IPS-11a (cell line): ENCODE results near the gene PTPRM.

Experiments used
- H3K4me3 ChIP-seq: one replicate; pipeline ENCODE4 v1.5.1; 2013; ENCODE audit warnings: low read depth, low read length, control low read depth

PTPRM gene

DNA sequence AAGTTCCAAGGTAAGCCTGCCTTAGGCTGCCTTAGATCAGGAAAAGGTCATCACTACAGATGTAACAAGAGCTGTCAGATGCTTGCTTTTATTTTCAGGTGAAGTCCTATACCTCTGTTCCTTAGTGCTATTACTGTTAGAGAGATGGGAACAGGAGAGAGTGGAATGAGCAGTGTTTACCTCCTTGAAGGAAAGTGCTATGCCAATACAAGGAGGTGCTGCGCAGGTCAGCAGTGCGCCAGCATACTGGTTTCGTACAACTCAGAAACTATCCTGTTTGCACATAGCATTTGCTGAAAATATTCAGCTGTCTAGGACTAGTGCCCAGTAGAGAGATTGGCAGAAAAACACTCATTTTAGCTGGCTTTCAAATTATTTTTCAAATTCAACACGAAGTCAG, 629.1 kb downstream of the PTPRM start:
- H3K4me3 ChIP-seq, result no peak overlapping the region

DNA sequence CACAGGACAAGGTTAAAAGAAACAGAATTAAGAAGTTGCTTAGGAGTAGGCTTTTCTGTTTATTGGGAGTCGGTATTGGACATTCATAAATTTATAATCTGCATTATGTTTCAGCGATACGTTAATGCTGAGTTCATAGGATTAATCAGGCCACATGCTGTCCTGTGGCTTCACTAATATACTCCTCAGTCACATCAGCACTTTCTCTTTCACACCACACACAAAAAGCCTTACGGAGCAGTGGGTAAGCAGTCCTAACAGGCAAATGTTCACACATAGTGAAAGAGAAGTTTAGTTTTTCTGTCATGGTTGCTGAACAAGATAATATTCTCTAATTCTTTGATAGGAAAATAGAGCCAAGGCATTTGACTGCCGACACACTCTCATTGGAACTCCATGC, 630.4 kb downstream of the PTPRM start:
- no peak overlapping the region for H3K4me3 ChIP-seq

DNA sequence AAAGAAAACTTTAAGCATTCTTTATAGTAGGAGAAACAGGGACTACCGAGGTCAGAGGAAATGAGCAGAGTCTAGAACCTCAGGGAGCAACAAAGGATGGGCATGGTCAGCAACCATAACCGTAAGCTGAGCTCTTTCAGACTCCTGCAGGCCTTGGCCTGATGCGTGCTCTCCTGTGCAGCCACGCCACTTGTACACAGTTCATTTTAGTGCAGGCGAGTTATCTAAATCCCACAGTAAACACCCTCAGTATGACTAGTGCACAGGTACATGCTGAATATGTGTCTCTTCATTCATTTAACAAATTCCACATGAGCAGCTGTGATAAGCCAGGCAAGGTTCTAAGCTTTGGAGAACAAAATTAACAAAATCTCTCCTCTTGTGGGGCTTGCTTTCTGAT, 640.9 kb downstream of the PTPRM start:
- no peak overlapping the region for H3K4me3 ChIP-seq

DNA sequence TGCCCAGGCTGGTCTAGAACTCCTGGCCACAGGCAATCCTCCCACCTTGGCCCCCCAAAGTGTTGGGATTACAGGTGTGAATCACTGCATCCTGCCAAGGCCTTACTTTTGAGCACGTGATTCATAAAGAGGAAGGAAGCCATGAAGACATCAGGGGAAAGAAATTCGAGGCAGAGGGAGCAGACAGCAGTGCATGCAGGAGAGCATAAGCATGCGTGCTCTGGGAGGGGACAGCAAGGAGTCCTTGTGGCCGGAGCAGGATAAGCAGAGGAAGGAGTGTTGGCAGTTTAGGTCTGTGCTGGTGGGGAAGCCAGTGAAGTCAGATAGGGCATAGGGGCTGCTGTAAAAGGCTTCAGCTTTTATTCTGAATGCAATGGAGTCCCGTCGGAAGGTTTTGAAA, 641.6 kb downstream of the PTPRM start:
- no peak overlapping the region for H3K4me3 ChIP-seq

DNA sequence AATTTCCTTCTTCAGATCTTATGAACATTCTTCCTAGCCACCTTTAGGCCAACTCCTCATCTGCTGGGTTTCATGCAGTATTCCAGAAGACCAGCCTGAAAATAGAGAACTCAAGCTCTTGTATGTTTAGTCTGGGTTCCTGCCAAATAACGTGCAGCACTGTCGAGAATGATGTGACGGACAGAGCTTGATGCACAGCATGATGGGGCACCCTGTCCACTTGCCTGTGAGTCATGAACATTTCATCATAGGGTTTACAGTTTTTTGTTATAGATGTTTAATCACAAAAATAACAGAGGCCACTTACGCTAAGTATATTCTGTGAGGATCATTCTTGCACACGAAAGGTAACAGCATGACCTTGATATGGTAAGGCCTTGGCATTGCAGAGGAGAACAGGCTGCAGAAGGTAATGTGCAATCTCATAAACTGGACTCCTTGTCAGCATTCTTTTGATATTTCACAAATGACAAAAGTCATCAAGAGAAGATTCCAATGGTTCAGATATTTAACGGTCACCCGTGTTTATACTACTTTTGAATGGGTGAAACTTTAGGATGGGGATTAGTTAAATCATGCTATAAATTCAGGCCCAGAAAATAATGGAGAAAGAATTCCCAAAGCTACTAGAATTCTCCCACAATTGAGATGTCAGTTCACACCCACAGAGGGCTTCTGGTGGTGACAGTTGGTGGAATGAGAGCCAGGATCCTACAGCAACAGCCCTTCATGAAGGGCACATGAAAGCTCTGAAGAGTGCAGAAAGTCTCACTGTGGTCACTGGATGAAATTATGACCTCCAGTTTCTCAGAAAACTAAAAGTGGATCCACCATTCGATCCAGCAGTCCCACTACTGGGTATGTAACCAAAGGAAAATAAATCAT, 646.0 kb downstream of the PTPRM start:
- no peak overlapping the region for H3K4me3 ChIP-seq

DNA sequence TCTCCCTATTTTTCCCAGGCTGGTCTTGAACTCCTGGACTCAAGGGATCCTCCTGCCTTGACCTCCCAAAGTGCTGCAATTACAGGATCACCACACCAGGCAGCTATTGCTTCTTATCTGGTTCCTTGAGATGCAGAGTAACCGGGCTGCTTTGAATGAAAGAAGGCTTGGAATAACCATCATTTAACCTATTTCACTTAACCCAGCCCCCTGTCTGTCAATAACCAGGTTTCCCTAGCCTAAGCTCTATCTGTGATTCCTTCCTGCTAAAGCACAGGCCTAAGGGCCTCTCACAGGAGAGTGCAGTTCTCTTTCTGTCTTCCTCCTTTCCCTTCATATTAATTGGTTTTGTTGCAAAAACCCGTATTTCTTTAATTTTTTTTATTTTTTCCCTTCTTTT, 648.6 kb downstream of the PTPRM start:
- no peak overlapping the region for H3K4me3 ChIP-seq

DNA sequence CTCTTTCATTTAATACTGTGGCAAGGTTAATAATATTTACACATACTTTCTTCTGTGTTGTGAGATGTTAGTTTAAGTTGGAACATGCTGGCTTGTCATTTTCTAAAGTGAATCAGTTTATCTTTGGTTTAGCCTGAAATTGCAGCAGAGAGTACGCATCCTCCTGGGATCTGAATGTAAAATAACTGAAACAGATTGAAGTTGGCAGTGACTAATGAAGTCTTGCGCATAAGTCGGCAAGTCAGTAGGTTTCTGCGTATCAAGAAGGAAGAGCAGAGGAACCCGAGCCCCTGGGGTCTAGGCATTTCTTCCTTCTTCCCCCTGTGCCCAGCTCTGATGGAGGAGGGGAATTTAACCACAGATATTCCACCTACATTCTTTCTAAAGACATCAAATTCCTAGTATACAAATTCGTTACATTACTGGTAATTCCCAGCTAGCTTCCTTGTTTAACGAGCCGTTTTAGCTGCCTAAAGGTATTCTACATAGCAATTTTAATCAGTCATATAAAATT, 650.0 kb downstream of the PTPRM start:
- H3K4me3 ChIP-seq, result no peak overlapping the region

DNA sequence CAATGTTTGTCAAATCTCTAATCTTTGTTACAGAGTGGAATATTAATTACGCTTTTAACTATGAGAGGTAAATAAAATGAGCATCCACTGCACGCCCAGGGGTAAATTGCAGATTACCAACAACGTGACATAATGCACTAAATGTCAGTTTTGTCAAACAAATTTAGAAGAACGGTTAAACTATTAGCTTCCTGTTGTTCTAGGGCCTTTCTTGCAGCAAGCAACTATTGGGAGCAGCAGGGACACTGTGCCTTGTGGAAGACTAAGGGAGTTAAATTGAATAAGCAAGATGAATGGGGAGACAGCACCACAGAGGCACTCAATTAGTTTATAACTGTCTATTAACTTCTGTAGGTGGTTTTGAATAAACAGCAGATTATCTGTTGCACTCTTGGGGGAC, 651.1 kb downstream of the PTPRM start:
- no peak overlapping the region for H3K4me3 ChIP-seq

DNA sequence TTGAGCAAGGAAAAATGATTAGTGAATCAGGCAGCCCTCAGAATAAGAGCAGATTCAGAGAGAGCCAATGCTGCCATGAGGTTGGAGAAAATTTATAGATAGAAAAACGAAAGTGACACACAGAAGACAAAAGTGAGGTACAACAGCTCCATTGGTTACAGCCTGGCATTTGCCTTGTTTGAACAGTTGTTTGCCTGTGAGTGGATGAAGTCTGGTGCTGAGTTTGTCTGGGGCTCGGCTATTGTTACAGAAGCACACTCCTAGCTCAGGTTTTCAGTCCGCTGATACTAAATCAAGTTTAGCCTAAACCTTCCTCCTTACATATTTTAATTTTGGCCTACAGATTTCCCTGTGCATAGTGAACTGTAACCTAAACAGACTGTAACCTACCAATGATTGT, 654.3 kb downstream of the PTPRM start:
- no peak overlapping the region for H3K4me3 ChIP-seq

DNA sequence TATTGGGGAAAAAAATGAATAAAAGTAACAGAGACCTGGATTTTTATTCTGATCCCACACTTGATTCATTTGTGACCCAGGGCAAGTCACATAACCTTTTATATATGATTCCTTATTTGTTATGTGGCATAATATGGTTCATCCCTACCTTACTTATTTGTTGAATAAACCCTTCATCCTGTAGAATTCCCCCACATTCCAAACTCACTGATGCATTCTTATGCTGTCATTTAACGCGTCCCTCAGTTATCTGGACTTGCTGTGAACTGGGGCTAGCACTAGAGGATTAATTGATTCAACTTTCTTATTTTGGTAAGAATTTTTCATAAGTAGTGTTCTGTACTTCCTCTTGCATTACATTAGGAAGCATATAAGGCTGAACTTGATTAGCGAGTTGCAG, 657.5 kb downstream of the PTPRM start:
- H3K4me3 ChIP-seq, result no peak overlapping the region

DNA sequence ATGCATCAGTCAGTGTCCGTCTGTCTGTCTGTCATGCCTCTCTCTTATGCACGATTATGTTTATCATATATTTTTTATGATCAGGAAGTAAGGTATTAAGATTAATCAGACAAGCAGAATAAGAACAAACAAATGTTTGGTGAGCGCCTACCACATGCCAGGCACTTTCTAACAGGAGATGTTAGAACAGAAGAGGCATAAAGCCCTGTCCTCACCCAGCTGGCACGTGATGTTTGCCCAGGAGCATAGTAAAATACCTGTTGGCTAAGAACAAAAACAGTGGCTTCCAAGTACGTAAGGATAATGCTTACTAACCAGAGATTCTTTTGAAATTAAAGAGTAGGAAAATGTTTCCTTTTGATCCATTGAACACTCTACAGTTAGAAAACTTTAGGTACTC, 661.9 kb downstream of the PTPRM start:
- H3K4me3 ChIP-seq, result no peak overlapping the region

DNA sequence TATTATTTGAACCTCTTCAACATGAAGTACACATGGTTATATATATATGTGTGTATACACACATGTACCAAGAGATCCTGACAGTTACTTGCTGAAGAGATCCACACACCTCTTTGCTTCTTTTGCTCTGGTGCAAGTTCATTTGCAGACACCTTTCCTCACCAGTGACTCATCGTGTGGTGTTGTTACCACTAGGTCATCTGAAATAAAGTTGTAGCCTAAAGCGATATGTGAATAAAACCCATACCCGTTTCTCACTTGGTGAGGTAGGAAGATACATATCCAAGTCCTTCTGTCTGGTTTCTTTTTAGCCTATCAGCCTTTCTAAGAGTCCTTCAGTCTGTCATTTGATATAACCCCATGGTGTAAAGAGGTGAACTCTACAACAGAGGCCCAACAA, 662.7 kb downstream of the PTPRM start:
- no peak overlapping the region for H3K4me3 ChIP-seq

DNA sequence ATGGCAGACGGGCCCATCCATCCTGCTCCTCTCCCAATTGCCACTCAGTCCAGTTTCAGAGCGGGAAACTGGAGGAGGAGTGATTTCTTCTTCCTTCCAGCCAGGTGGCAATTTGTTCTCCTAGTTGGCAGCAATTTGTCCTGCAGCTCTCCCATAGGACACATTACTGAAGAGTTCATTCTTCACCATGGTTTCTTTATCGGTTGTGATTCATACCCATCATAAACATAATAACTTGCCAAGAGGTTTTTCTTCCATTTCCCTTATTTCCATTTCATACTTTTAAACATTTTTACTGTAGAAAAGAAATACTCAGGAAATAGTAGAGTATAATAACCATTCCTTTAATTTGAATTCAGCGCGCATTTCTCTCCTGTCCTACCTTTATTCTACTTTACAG, 664.2 kb downstream of the PTPRM start:
- no peak overlapping the region for H3K4me3 ChIP-seq

DNA sequence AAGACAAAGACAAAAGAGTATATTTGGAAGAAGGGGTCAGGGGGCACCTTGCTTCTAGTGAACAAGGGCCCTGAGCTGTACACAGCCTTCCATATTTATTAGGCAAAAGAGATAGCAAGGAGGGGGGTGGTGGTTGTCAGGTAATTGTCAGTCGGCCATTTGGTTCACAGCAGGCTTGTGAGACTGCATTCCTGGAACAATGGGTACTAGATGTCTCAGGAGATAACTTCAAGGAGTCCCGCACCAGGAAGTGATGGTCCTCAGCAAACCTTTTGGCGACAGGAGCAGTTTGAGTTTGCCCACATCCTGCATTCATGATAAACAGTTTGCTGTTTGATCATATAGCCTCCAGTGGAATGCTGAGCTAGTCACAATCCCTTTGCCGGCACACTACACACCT, 665.7 kb downstream of the PTPRM start:
- H3K4me3 ChIP-seq, result no peak overlapping the region

DNA sequence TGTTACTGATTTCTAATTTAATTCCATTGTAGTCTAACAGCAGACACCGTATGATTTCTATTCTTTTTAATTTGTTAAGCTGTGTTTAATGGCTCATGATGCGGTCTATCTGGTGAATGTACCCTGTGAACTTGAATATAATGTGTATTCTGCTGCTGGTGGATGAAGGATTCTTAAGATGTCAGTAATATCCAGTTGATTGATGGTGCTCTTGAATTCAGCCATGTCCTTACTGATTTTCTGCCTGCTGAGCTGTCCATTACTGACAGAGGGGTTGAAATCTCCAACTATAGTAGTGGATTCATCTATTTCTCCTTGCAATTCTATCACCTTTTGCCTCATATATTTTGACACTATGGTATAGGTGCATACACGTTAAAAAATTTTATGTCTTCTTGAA, 668.8 kb downstream of the PTPRM start:
- H3K4me3 ChIP-seq, result no peak overlapping the region

DNA sequence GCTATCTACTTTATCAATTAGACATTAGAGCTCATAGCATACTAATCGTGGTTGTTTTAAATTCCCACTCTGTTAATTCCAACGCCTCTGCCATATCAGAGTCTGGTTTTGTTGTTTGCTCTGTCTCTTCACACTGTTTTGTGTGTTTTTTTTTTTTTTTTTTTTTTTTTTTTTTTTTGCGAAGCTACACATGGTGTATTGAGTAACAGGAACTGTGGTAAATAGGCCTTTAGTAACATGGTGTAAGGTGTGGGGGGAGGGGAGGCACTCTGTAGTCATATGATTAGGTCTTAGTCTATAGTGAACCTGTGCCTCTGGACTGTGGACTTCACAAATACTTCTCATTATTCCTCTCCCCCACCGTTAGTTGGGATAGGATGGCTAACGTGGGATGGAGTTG, 671.4 kb downstream of the PTPRM start:
- no peak overlapping the region for H3K4me3 ChIP-seq

DNA sequence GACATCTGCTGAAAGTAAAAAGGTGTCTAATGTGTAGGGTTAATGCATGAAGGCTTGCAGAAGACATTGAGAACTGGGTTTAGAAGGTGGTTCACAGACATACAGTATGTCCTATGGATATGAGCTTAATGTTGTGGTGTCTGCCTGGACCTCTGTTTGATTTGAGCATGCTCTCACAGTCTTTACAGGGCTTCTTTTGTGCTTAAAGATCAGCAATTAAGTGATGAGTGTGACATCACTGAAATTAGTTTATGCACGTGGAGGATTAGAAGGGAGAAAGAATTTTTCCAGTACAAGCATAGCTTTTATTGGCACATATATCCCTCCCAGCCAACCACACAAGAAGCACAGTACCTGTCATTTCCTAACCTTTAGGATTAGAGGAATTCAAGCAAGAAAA, 674.6 kb downstream of the PTPRM start:
- H3K4me3 ChIP-seq, result no peak overlapping the region

DNA sequence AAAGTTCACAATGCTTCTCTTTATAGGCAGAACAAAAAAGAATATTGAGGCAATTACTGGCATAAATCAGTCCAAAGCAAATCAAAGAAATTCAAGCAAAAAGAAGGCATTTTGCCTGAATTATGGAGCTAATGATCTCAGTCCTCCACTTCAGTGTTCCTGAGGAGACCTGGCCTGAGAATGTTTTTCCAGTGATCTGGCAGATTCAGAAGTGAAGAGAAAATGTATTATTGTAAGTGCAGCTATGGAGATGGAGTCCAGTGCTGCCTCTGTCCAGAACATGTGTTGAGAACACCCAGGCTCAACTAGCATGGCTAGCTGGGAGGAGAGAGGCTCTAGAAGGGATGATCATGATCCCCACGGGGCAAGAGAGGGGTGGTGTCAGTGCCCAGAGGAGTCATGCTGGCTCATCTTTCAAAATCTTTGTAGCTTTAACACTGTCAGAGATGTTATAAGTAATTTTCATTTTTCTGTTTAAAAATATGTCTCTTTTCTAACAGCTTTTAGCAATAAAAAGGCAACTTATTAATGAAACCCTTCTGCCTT, 675.1 kb downstream of the PTPRM start:
- no peak overlapping the region for H3K4me3 ChIP-seq

DNA sequence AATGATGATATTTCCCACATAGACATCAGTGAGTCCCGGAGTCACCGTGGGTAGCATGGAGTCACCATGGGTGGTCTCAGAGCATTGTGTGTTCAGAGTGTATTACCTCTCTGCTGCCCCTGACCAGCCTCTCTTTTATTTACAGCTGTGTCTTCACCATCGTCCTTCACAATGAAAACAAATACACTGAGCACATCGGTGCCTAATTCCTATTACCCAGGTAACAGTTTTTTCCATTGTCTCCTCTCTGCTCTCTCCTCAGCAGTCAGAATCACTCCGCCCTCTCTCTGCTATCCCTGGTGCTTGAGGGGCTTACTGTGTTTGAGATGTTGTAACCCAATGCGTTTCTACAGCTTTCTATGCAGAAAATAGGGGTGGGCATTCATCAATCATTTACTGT, 680.6 kb downstream of the PTPRM start:
- no peak overlapping the region for H3K4me3 ChIP-seq

DNA sequence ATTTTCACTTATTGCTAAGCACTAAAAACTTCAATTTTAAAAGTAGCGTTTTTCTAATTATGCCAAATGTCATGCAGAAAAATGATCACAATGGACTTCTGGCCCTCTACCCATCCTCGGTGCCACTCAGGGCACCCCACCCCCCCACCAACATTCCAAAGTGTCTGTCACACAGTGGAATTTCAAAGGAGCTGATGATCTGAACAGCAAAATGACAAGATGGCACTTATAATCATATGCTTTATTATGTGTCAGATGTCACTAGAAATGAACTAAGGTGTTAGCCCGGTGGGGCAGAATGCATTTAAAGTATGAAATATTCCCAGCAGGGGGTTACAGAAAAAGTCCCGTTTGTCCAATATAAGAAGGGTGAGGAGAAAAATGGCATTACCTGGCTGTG, 681.5 kb downstream of the PTPRM start:
- no peak overlapping the region for H3K4me3 ChIP-seq

DNA sequence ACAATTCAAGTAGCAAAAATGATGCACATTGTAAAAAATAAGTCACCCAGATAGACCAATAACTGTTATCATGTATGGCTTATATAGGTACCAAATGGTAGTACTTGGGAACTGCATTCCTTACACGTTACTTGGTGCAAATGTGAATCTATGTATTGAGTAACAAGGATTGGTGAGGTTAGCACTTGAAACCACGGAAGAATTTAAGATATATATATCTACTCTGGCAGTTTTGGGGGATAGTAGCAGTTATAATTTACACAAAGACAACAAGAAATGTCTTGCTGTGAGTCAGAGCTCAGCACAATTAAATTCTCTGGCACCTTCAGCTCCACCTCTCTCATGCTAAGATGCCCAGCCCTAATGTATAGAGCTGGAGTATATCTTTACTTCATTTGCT, 682.7 kb downstream of the PTPRM start:
- no peak overlapping the region for H3K4me3 ChIP-seq

DNA sequence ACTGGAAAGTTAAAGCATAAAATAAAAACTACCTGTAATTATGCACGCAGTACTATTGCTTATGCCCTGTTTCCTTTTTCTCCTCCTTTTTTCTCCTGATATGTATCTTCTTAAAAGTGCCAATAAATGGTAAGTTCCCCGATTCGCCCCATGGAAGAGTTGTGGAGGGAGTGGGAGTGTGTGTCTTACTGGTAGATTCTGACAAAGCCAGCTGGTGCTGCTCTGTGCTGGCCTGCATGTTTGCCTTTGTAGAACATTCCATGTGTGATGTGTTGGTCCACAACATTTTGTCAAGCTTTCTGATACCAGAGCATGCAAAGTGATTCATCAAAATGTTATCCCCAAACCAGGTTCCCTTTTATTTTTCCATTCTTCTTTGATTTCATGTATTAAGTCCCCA, 685.3 kb downstream of the PTPRM start:
- H3K4me3 ChIP-seq, result no peak overlapping the region

DNA sequence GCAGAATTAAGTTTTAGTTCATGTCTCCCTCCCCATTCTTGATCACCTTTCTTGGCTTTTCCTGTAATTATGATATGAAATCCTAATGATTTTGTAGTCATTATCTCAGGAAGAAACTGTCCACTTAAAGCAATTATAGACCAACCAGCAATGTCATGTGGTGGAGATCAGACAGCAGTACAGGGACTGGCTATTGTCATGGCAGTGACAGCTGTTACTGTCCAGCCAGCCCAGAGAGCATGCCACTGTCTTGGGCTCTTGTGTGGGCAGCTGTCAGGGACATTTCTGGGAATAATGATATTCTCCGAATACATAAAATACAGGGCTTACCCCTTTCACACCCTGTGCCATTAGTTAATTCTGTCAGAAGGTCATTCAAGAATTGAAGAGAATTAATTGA, 686.8 kb downstream of the PTPRM start:
- no peak overlapping the region for H3K4me3 ChIP-seq
